ENCODE measurements around the gene CAPN1.
"Not testable (repeated sequence)": the region's sequence is repeated elsewhere in the genome, so short reads cannot be mapped to it uniquely, and the experiment has no call there.

CAPN1 gene

DNA sequence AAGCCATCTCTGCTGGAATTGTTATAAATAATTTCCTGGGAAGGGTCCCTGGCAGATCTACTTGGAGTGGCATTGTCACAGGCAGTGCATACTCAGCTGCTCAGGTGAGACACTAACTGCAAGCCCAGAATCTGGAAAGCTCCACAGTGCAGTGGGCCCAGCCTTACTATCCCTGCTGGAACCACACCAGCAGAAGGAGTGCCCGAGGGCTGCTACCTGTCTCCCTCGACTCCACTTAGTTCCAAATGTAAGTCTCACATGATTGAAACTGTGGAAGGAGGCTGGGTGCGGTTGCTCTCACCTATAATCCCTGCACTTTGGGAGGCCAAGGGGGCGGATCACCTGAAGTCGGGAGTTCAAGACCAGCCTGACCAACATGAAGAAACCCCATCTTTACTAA, 33.1 kb upstream of the CAPN1 start:
- Histone ChIP-seq H3K9ac (ENCODE audit: low read length) (no peak overlapping the region), H3K36me3 (ENCODE audit: control insufficient read depth, insufficient read depth, low read length) (no peaks in the 10 kb centered on the region), H3K4me1 (ENCODE audit: control insufficient read depth, insufficient read depth, low read length) (no peaks in the 10 kb centered on the region), H3K4me3 (ENCODE audit: low read length) (no peak overlapping the region), H3K27me3 (ENCODE audit: control insufficient read depth, insufficient read depth, low read length) (no peaks in the 10 kb centered on the region), H3K9me3 (ENCODE audit: control insufficient read depth, low read length) (no peaks in the 10 kb centered on the region)

DNA sequence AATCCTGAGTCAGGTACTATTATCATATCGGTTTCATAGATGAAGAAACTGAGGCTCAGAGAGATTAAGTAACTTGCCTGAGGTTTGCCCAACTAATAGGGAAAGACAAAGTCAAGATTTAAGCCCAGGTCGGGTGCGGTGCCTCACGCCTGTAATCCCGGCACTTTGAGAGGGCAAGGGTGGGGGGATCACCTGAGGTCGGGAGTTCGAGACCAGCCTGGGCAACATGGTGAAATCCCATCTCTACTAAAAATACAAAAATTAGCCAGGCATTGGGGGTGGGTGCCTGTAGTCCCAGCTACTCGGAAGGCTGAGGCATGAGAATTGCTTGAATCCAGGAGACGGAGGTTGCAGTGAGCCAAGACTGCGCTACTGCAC, 31.6 kb upstream of the CAPN1 start:
- not testable (repeated sequence) for H3K27me3 ChIP-seq (ENCODE audit: control insufficient read depth, insufficient read depth, low read length); H3K4me1 ChIP-seq (ENCODE audit: control insufficient read depth, insufficient read depth, low read length); H3K9me3 ChIP-seq (ENCODE audit: control insufficient read depth, low read length); H3K36me3 ChIP-seq (ENCODE audit: control insufficient read depth, insufficient read depth, low read length); H3K4me3 ChIP-seq (ENCODE audit: low read length)
- peak overlapping the region; percentile 26 for H3K9ac ChIP-seq (ENCODE audit: low read length)

DNA sequence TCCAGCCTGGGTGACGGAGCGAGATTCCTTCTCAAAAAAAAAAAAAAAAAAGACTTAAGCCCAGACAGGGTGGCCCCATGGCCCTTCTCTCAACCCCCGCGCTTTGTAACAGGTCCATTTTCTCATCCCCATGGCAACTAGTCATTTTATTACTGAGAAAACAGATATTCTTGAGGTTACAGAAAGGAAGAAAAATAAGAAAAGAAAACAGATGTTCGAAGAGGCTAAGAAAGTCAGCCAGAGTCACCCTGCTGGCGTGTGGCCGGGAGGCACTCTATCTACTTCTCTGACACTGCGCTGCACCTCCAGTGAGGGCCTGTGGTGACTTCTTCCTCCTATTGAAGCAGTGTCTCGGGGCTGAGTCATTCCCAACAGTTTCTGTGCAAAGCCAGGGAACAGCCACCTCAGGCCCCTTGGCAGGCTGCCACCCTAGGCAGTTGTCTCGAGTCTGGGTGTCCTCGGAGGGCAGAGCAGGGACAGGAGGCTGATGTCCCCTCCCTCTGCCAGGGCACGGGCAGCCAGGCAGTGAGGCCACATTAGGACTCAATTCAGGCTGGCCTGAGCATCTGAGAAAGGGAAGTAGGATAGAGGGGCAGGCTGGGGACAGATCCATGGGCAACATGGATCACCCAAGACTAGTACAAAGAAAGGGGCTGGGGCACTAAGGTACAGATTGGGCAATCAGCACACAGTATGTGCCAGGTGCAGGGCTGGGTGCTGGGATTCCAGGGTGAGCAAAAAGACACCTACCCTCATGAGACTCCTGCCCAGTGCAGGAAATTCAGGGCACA, 31.0 kb upstream of the CAPN1 start:
- no peak overlapping the region for H3K4me3 ChIP-seq (ENCODE audit: low read length)

DNA sequence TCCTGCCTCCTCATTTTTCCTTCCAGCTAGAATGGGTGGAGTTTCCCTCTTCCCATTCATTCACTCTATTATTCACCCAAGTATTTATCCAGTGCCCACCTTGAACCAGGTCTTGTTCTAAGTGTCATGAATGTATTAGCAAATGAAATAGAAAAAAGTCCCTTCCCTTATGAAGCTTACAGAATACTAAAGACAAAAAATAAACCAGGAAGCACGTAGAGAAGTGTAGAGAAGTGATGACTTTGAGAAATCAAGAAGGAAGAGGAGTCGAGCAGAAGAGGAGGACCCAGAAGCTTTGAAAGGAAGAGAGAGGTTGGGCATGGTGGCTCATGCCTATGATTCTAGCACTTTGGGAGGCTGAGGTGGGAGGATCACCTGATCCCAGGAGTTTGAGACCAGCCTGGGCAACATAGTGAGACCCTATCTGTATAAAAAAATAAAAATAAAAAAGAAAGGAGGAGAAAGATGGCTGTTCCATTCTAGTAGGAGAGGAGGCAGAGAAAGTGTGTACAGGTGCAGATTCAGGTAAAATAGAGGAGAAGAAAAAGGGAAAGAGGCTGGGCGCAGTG, 30.3 kb upstream of the CAPN1 start:
- Histone ChIP-seq H3K4me1 (ENCODE audit: control insufficient read depth, insufficient read depth, low read length) (no peaks in the 10 kb centered on the region), H3K4me3 (ENCODE audit: low read length) (no peak overlapping the region), H3K9ac (ENCODE audit: low read length) (no peak overlapping the region), H3K27me3 (ENCODE audit: control insufficient read depth, insufficient read depth, low read length) (no peaks in the 10 kb centered on the region), H3K36me3 (ENCODE audit: control insufficient read depth, insufficient read depth, low read length) (no peaks in the 10 kb centered on the region), H3K9me3 (ENCODE audit: control insufficient read depth, low read length) (no peaks in the 10 kb centered on the region)

More for the DNA sequence above, 31.0 kb upstream of the CAPN1 start:
- Histone ChIP-seq H3K36me3 (ENCODE audit: control insufficient read depth, insufficient read depth, low read length) (no peaks in the 10 kb centered on the region), H3K9ac (ENCODE audit: low read length) (peak overlapping the region; percentile 26), H3K9me3 (ENCODE audit: control insufficient read depth, low read length) (no peaks in the 10 kb centered on the region), H3K4me1 (ENCODE audit: control insufficient read depth, insufficient read depth, low read length) (no peaks in the 10 kb centered on the region), H3K27me3 (ENCODE audit: control insufficient read depth, insufficient read depth, low read length) (no peaks in the 10 kb centered on the region)

DNA sequence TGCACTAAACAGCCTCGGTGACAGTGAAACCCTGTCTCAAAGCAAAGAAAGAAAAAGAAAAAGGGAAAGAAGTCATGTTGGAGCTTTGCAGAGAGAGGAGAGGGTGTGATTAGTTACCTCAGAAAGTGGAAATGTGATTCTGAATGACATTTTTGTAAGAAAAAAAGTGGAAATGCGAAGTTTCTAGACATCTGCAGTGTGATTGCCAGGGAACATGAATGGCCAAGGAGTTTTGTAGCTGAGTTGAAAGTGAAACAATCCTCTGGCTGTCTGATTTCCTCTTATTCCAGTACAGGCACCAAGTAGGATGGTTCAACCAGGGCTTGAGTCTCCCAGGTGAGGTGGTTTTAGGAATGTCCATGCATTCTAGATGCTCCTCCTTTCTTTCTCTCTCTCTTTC, 29.6 kb upstream of the CAPN1 start:
- Histone ChIP-seq H3K4me1 (ENCODE audit: control insufficient read depth, insufficient read depth, low read length) (no peaks in the 10 kb centered on the region), H3K4me3 (ENCODE audit: low read length) (no peak overlapping the region), H3K9ac (ENCODE audit: low read length) (no peak overlapping the region), H3K9me3 (ENCODE audit: control insufficient read depth, low read length) (no peaks in the 10 kb centered on the region), H3K27me3 (ENCODE audit: control insufficient read depth, insufficient read depth, low read length) (no peaks in the 10 kb centered on the region), H3K36me3 (ENCODE audit: control insufficient read depth, insufficient read depth, low read length) (no peaks in the 10 kb centered on the region)

DNA sequence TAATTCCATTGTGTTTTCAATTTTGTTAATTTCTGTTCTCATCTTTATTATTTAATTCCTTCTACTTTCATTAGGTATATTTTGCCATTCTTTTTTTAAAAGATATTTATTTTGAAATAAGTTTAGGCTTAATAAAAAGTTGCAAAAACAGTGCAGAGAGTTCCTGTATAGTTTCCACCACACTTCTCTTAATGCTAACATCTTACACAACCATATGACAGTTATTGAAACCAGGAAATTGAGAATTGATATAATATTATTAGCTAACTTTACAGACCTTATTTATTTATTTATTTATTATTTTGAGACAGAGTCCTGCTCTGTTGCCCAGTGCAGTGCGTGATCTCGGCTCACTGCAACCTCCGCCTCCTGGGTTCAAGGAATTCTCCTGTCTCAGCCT, 25.5 kb upstream of the CAPN1 start:
- Histone ChIP-seq H3K9ac (ENCODE audit: low read length) (no peak overlapping the region), H3K9me3 (ENCODE audit: control insufficient read depth, low read length) (no peaks in the 10 kb centered on the region), H3K36me3 (ENCODE audit: control insufficient read depth, insufficient read depth, low read length) (no peaks in the 10 kb centered on the region), H3K27me3 (ENCODE audit: control insufficient read depth, insufficient read depth, low read length) (peaks cover 3% of the 10 kb centered on the region), H3K4me1 (ENCODE audit: control insufficient read depth, insufficient read depth, low read length) (no peaks in the 10 kb centered on the region), H3K4me3 (ENCODE audit: low read length) (no peak overlapping the region)

DNA sequence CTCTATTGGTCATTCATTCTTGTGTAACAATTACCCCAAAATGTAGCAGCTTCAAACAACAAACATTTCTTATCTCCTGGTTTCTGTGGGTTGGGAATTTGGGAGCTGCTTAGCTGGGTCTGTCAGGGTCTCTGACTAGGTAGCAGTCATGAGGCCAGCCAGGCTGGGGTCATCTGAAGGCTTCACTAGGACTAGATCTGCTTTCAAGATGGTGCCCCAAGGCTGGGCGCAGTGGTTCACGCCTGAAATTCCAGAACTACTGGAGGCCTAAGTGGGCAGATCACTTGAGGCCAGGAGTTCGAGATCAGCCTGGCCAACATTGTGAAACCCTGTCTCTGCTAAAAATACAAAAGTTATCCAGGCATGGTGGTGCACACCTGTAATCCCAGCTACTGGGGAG, 24.8 kb upstream of the CAPN1 start:
- H3K36me3 ChIP-seq (ENCODE audit: control insufficient read depth, insufficient read depth, low read length) = no peaks in the 10 kb centered on the region
- H3K4me1 ChIP-seq (ENCODE audit: control insufficient read depth, insufficient read depth, low read length) = no peaks in the 10 kb centered on the region
- H3K4me3 ChIP-seq (ENCODE audit: low read length) = no peak overlapping the region
- H3K9ac ChIP-seq (ENCODE audit: low read length) = no peak overlapping the region
- H3K27me3 ChIP-seq (ENCODE audit: control insufficient read depth, insufficient read depth, low read length) = peaks cover 3% of the 10 kb centered on the region
- H3K9me3 ChIP-seq (ENCODE audit: control insufficient read depth, low read length) = no peaks in the 10 kb centered on the region

DNA sequence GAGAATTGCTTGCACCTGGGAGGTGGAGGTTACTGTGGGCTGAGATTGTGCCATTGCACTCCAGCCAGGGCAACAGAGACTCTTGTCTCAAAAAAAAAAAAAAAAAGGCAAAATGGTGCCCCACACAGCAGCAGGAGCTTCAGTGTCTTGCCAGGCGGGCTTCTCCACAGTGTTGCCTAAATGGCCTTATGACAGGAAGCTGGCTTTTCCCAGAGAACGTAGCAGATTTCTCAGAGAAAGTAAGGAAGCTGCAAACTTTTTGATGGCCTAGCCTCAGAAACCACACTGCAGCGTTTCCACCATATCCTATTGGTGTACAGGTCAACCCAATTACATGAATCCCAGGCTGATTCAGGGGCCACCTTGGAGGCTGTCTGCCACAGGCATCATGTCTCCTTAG, 24.4 kb upstream of the CAPN1 start:
- H3K4me1 ChIP-seq (ENCODE audit: control insufficient read depth, insufficient read depth, low read length) = no peaks in the 10 kb centered on the region
- no peak overlapping the region for H3K9ac ChIP-seq (ENCODE audit: low read length)
- H3K36me3 ChIP-seq (ENCODE audit: control insufficient read depth, insufficient read depth, low read length) = no peaks in the 10 kb centered on the region
- no peaks in the 10 kb centered on the region for H3K9me3 ChIP-seq (ENCODE audit: control insufficient read depth, low read length)
- H3K4me3 ChIP-seq (ENCODE audit: low read length) = no peak overlapping the region
- H3K27me3 ChIP-seq (ENCODE audit: control insufficient read depth, insufficient read depth, low read length) = peaks cover 3% of the 10 kb centered on the region

DNA sequence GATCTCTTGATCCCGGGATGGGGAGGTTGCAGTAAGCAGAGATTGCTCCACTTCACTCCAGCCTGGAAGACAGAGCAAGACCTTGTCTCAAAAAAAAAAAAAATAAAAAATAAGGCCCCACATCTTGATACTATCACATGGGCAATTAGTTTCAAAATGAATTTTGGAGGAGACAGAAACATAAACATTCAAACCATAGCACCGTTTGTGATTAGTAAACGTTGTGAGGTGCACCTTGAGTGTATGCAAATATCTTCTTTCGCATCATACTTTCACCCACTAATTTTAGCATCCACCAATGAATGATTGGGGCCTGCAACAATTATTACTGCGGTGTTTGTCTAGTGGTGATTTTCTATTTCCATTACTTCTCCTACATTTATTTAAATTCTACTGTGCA, 22.7 kb upstream of the CAPN1 start:
- no peak overlapping the region for H3K9ac ChIP-seq (ENCODE audit: low read length)
- no peaks in the 10 kb centered on the region for H3K36me3 ChIP-seq (ENCODE audit: control insufficient read depth, insufficient read depth, low read length)
- peaks cover 3% of the 10 kb centered on the region for H3K27me3 ChIP-seq (ENCODE audit: control insufficient read depth, insufficient read depth, low read length)
- no peaks in the 10 kb centered on the region for H3K9me3 ChIP-seq (ENCODE audit: control insufficient read depth, low read length)
- no peaks in the 10 kb centered on the region for H3K4me1 ChIP-seq (ENCODE audit: control insufficient read depth, insufficient read depth, low read length)
- H3K4me3 ChIP-seq (ENCODE audit: low read length) = no peak overlapping the region

DNA sequence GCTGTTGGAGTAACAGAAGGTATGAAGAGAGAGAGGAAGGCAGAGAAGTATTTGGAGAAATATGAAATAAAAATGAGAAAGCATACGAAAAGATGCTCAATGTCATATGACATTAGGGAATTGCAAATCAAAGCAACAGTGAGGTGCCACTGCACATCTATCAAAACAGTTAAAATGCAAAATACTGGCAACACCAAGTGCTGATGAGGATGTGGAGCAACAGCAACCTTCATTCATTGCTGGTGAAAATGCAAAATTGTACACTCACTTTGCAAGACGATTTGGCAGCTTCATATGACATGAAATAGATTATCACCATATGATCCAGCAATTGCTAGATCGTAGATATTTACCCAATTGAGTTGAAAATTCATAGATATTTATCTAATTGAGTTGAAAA, 21.1 kb upstream of the CAPN1 start:
- H3K4me3 ChIP-seq (ENCODE audit: low read length) = no peak overlapping the region

DNA sequence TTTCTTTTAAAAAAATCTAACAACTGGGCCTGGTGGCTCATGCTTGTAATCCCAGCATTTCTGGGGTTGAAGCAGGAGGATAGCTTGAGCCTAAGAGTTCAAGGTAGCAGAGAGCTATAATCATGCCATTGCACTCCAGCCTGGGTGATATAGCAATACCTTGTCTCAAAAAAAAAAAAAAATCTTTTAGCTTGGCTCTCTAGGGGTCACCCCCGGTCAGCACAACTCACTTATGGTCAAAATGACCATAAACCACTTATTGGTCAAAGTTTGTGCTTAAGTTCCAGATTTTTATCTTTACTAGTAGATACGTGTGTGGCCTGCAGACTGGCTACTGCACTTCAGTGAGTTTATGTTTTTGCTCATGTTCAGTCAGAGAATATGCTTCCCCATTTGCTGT, 18.0 kb upstream of the CAPN1 start:
- Histone ChIP-seq H3K4me1 (ENCODE audit: control insufficient read depth, insufficient read depth, low read length) (peaks cover 8% of the 10 kb centered on the region), H3K9me3 (ENCODE audit: control insufficient read depth, low read length) (no peaks in the 10 kb centered on the region), H3K9ac (ENCODE audit: low read length) (no peak overlapping the region), H3K27me3 (ENCODE audit: control insufficient read depth, insufficient read depth, low read length) (no peaks in the 10 kb centered on the region), H3K36me3 (ENCODE audit: control insufficient read depth, insufficient read depth, low read length) (no peaks in the 10 kb centered on the region), H3K4me3 (ENCODE audit: low read length) (no peak overlapping the region)

More for the DNA sequence above, 21.1 kb upstream of the CAPN1 start:
- Histone ChIP-seq H3K36me3 (ENCODE audit: control insufficient read depth, insufficient read depth, low read length) (no peaks in the 10 kb centered on the region), H3K4me1 (ENCODE audit: control insufficient read depth, insufficient read depth, low read length) (peaks cover 3% of the 10 kb centered on the region), H3K27me3 (ENCODE audit: control insufficient read depth, insufficient read depth, low read length) (peaks cover 3% of the 10 kb centered on the region), H3K9me3 (ENCODE audit: control insufficient read depth, low read length) (no peaks in the 10 kb centered on the region), H3K9ac (ENCODE audit: low read length) (no peak overlapping the region)

DNA sequence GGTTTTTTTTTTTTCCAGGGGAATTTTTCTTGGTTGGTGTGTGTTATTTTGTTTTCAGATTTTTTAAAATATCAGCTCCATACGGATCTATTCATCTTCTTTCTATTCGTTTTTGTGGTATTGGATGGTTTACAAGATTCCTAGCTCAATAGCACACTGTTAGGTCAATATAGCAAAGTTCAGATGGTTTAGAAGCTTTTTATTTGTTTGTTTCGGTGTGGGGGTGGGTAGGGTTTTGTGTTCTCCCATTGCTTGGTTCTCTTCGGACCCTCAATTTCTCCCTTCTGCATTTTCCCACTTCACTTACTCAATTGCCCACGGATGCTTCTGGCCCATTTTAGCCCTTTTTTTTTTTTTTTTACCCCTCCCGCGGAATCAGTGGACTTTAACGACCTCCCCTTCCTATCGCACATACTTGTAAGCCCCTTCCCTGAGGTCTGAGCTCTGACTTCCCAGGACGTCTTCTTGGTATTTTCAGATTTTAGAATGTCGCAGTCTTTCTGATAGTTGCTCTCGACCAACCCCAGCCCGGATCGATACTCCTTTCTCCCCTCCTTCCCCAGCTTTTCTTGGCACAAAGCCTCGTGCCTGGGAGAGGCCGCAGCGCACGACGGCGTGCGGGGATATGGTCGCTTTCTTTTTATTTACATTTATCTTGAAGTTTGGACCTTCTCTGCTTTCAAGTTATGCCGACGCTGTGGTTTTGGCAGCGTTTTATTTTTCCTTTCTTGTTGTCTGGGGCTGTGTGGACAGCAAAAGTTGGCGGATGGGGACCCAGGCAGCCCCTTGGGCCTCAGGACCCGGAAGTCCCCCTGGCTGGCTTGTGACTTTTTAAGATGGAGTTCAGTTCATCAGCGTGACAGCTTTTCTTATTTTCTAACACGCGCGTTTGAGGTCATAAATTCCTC, 16.1 kb upstream of the CAPN1 start:
- Histone ChIP-seq H3K4me3 (ENCODE audit: low read length) (peak overlapping the region; percentile 43), H3K27me3 (ENCODE audit: control insufficient read depth, insufficient read depth, low read length) (no peaks in the 10 kb centered on the region), H3K4me1 (ENCODE audit: control insufficient read depth, insufficient read depth, low read length) (peaks cover 8% of the 10 kb centered on the region), H3K9ac (ENCODE audit: low read length) (peak overlapping the region; percentile 68), H3K9me3 (ENCODE audit: control insufficient read depth, low read length) (no peaks in the 10 kb centered on the region), H3K36me3 (ENCODE audit: control insufficient read depth, insufficient read depth, low read length) (no peaks in the 10 kb centered on the region)

All from mucosa of stomach (tissue), 1 donor.